WTC11 (cell line): ENCODE measurements around the gene ZSCAN18. TPM values are rescaled to one million over a fixed set of nuclear protein-coding genes. Genes with fewer than 3 reads are reported as not detected.

Experiments
- ATAC-seq: fragments of 200-7000 bp; cut with Tn5 transposase; 2 replicates; pipeline ENCODE4 v1.10.0; 2021; ENCODE audit warnings: mild to moderate bottlenecking, moderate library complexity
- CTCF ChIA-PET: fragments of 300-600 bp; sonication (Branson Sonifier 250); formaldehyde crosslinking; loops from one replicate; lab custom pipeline; 2021; ENCODE audit warnings: antibody characterized with exemption; lab: Charles Lee
- POLR2A ChIA-PET: fragments of 350-600 bp; sonication (Branson Sonifier 250); formaldehyde crosslinking; loops from one replicate; lab custom pipeline; 2021; ENCODE audit warnings: antibody characterized with exemption; lab: Charles Lee
- DNase-seq: peaks from one replicate; pipeline ENCODE4 v3.0.0; 2021; ENCODE audit warnings: low spot score
- H3K27ac Mint-ChIP-seq: 2 replicates; pipeline ENCODE4 v1.8.0; 2021; ENCODE audit warnings: mixed read lengths
- H3K27me3 Mint-ChIP-seq: 2 replicates; pipeline ENCODE4 v1.8.0; 2021; ENCODE audit warnings: low read depth, mild to moderate bottlenecking, moderate library complexity, mixed read lengths
- H3K36me3 Mint-ChIP-seq: 2 replicates; pipeline ENCODE4 v1.8.0; 2021; ENCODE audit warnings: mixed read lengths
- H3K4me1 Mint-ChIP-seq: 2 replicates; pipeline ENCODE4 v1.8.0; 2022; ENCODE audit warnings: mixed read lengths
- H3K4me3 Mint-ChIP-seq: 2 replicates; pipeline ENCODE4 v1.8.0; 2021; ENCODE audit warnings: mild to moderate bottlenecking, moderate library complexity, mixed read lengths
- H3K9me3 Mint-ChIP-seq: 2 replicates; pipeline ENCODE4 v1.8.0; 2021; ENCODE audit warnings: mixed read lengths
- ESRRA ChIP-seq: sonication (generic); formaldehyde crosslinking; IDR thresholded peaks from 2 replicates; pipeline ENCODE4 v1.8.1; 2022; ENCODE audit warnings: mild to moderate bottlenecking, missing genetic modification reagents, borderline replicate concordance
- FOXP1 ChIP-seq: sonication (generic); formaldehyde crosslinking; IDR thresholded peaks from 2 replicates; pipeline ENCODE4 v1.8.0; 2022; ENCODE audit warnings: missing genetic modification reagents, mild to moderate bottlenecking, moderate library complexity, borderline replicate concordance
- HMGXB4 ChIP-seq: sonication (generic); formaldehyde crosslinking; IDR thresholded peaks from 2 replicates; pipeline ENCODE4 v1.8.1; 2023; ENCODE audit warnings: mild to moderate bottlenecking, moderate library complexity, missing genetic modification reagents
- JUN ChIP-seq: sonication (generic); formaldehyde crosslinking; IDR thresholded peaks from 2 replicates; pipeline ENCODE4 v1.8.0; 2023; ENCODE audit warnings: mild to moderate bottlenecking, missing genetic modification reagents
- MLX ChIP-seq: sonication (generic); formaldehyde crosslinking; IDR thresholded peaks from 2 replicates; pipeline ENCODE4 v1.8.1; 2023; ENCODE audit warnings: mild to moderate bottlenecking, missing genetic modification reagents, moderate library complexity
- MYBL2 ChIP-seq: sonication (generic); formaldehyde crosslinking; IDR thresholded peaks from 2 replicates; pipeline ENCODE4 v1.8.1; 2023; ENCODE audit warnings: mild to moderate bottlenecking, moderate library complexity, missing genetic modification reagents
- NFATC4 ChIP-seq: fragments of 250-450 bp; sonication (Bioruptor Pico); IDR thresholded peaks from 2 replicates; pipeline ENCODE4 v1.9.0; 2021; ENCODE audit warnings: mild to moderate bottlenecking
- NR3C1 ChIP-seq: sonication (generic); formaldehyde crosslinking; conservative IDR thresholded peaks from 2 replicates; pipeline ENCODE4 v1.8.1; 2023; ENCODE audit warnings: low read depth, mild to moderate bottlenecking, missing genetic modification reagents
- PREB ChIP-seq: sonication (generic); formaldehyde crosslinking; IDR thresholded peaks from 2 replicates; pipeline ENCODE4 v1.8.1; 2022; ENCODE audit warnings: mild to moderate bottlenecking, missing genetic modification reagents, moderate library complexity, borderline replicate concordance
- RELA ChIP-seq: sonication (generic); formaldehyde crosslinking; IDR thresholded peaks from 2 replicates; pipeline ENCODE4 v1.8.1; 2022; ENCODE audit warnings: missing genetic modification reagents, mild to moderate bottlenecking, borderline replicate concordance
- RORB ChIP-seq: fragments of 250-450 bp; sonication (Bioruptor Pico); IDR thresholded peaks from 2 replicates; pipeline ENCODE4 v1.9.0; 2021; ENCODE audit warnings: mild to moderate bottlenecking
- STAT6 ChIP-seq: sonication (generic); formaldehyde crosslinking; conservative IDR thresholded peaks from 2 replicates; pipeline ENCODE4 v1.8.1; 2023; ENCODE audit warnings: mild to moderate bottlenecking, low read depth, missing genetic modification reagents, moderate library complexity
- ZBTB21 ChIP-seq: sonication (generic); formaldehyde crosslinking; IDR thresholded peaks from 2 replicates; pipeline ENCODE4 v1.8.1; 2023; ENCODE audit warnings: mild to moderate bottlenecking, missing genetic modification reagents, borderline replicate concordance
- ZNF232 ChIP-seq: sonication (generic); formaldehyde crosslinking; IDR thresholded peaks from 2 replicates; pipeline ENCODE4 v1.8.0; 2022; ENCODE audit warnings: mild to moderate bottlenecking, missing genetic modification reagents
- ZNF263 ChIP-seq: sonication (generic); formaldehyde crosslinking; IDR thresholded peaks from 2 replicates; pipeline ENCODE4 v1.8.1; 2022; ENCODE audit warnings: low read depth, mild to moderate bottlenecking, moderate library complexity, missing genetic modification reagents
- ZNF512 ChIP-seq: sonication (generic); formaldehyde crosslinking; IDR thresholded peaks from 2 replicates; pipeline ENCODE4 v1.8.1; 2022; ENCODE audit warnings: missing genetic modification reagents, borderline replicate concordance
- ZSCAN18 ChIP-seq: fragments of 250-450 bp; sonication (Bioruptor Pico); IDR thresholded peaks from 2 replicates; pipeline ENCODE4 v2.1.2; 2022; ENCODE audit warnings: mild to moderate bottlenecking, moderate library complexity
- total RNA-seq: library from RNA; stranded (reverse); gene quantifications from 3 replicates; pipeline ENCODE4 v1.2.3, GENCODE V29; 2021

ZSCAN18 gene
- total RNA-seq, 1 experiment from 2014 or later: 55.9 TPM

- no peak for TF ChIP-seq RELA
These were observed 9.4 kb downstream of the ZSCAN18 start (continued) for GRCh38 chr19:58088521-58089052.

- no peak for DNase-seq
- H3K4me1 Mint-ChIP-seq: peaks cover 6% of the 10 kb centered on the region
- ChIA-PET CTCF (interaction anchor here (1.9 kb wide), 1 partner anchor 32 kb away, joined by 5 read pairs; no protein-coding TSS in a partner anchor), POLR2A (no interaction called here)
- no peaks in the 10 kb centered on the region for H3K27me3 Mint-ChIP-seq
- peaks cover 21% of the 10 kb centered on the region for H3K36me3 Mint-ChIP-seq
- no peak overlapping the region for H3K27ac Mint-ChIP-seq
- H3K9me3 Mint-ChIP-seq: peaks cover 4% of the 10 kb centered on the region; the same call in 1 of the 2 replicates
- no peak for ATAC-seq
- H3K4me3 Mint-ChIP-seq: no peak overlapping the region
- TF ChIP-seq NR3C1 (CRISPR knock-in tag) (no peak), ZNF512 (CRISPR knock-in tag) (no peak), ZNF263 (no peak), FOXP1 (CRISPR knock-in tag) (no peak), PREB (CRISPR knock-in tag) (no peak), MYBL2 (CRISPR knock-in tag) (no peak)
These were observed 11.0 kb downstream of the ZSCAN18 start for GRCh38 chr19:58086825-58087710.

GRCh38 chr19:58085348-58085875, 12.6 kb downstream of the ZSCAN18 start:
- ChIA-PET CTCF (interaction anchor here (1.9 kb wide), 1 partner anchor 30 kb away, joined by 5 read pairs; no protein-coding TSS in a partner anchor), POLR2A (no interaction called here)
- H3K4me1 Mint-ChIP-seq: no peaks in the 10 kb centered on the region
- DNase-seq (no peak), ATAC-seq (peak; percentile 18; the same call in 1 of the 2 replicates)
- H3K27me3 Mint-ChIP-seq: peaks cover 5% of the 10 kb centered on the region
- no peak overlapping the region for H3K4me3 Mint-ChIP-seq
- TF ChIP-seq MLX (no peak), RORB (CRISPR knock-in tag) (no peak), ZBTB21 (CRISPR knock-in tag) (no peak), JUN (CRISPR knock-in tag) (no peak), NFATC4 (CRISPR knock-in tag) (no peak), ESRRA (CRISPR knock-in tag) (no peak), ZSCAN18 (CRISPR knock-in tag) (no peak), STAT6 (CRISPR knock-in tag) (no peak), ZNF232 (CRISPR knock-in tag) (no peak), NR3C1 (CRISPR knock-in tag) (no peak), HMGXB4 (CRISPR knock-in tag) (no peak)
- H3K36me3 Mint-ChIP-seq: peaks cover 21% of the 10 kb centered on the region
- no peak overlapping the region for H3K27ac Mint-ChIP-seq
- H3K9me3 Mint-ChIP-seq: peaks cover 8% of the 10 kb centered on the region
